Stimulated activated CD8-positive, alpha-beta memory T cell treated with anti-CD3 and anti-CD28 coated beads, Interleukin-15, amount 100 ng/mL, for 4 hours (primary cell): ENCODE data around the gene TCF21.

Source experiments
- DNase-seq, 2 donors: peaks; one replicate each; pipeline ENCODE4 v3.0.0-alpha.2; 2020; ENCODE audit warnings: low read depth in 2 of 2

The TCF21 gene

DNA sequence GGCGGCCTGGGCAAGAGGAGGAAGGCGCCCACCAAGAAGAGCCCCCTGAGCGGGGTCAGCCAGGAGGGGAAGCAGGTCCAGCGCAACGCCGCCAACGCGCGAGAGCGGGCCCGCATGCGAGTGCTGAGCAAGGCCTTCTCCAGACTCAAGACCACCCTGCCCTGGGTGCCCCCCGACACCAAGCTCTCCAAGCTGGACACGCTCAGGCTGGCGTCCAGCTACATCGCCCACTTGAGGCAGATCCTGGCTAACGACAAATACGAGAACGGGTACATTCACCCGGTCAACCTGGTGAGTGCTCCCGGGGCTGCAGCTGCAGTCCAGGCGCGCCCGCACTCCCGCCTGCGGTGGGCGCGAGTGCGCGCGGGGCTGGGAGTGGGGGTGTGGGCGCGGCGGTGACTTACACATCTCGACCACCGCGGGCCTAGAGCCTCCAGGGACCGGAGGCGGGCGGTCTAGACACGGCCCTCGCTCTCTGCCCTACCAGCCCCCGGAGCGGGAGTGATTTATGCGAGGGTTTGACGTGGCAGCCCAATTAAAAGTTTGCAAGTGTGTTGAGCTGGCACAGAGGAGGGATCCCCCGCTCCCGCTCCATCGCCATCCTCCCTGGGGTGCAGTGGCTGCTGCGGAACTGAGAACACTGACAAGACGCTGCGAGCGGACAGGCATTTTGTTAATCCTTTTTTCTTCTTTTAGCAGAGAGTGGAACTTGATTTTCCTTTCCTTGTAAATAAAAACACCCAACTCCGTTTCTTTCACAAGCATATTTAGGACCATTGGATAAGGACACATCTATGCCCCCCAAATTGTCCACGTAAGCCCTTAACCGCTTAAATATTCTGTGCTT lies 867 bp downstream of the TCF21 start:
- no peak for DNase-seq

DNA sequence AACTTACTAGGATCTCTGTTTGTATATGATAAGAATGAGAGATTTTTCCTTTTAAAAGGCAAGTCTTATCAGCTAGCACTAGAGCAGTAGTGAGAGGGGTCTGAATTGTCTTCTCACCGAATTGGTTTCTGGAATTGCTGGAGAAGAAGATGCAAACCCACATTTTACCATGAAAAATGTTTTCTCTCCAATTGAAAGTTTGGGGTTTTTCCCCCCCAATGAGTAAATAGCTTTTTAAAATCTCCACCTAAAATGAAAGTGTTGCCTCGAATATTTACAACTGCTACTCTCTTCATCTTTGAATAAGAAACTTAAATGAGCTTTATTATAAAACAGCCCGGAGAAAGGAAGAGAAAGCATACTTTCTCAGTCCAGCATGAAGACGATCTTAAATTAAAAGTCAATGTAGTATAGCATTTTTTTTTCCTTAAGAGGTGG lies 1.8 kb downstream of the TCF21 start:
- no peak for DNase-seq

DNA sequence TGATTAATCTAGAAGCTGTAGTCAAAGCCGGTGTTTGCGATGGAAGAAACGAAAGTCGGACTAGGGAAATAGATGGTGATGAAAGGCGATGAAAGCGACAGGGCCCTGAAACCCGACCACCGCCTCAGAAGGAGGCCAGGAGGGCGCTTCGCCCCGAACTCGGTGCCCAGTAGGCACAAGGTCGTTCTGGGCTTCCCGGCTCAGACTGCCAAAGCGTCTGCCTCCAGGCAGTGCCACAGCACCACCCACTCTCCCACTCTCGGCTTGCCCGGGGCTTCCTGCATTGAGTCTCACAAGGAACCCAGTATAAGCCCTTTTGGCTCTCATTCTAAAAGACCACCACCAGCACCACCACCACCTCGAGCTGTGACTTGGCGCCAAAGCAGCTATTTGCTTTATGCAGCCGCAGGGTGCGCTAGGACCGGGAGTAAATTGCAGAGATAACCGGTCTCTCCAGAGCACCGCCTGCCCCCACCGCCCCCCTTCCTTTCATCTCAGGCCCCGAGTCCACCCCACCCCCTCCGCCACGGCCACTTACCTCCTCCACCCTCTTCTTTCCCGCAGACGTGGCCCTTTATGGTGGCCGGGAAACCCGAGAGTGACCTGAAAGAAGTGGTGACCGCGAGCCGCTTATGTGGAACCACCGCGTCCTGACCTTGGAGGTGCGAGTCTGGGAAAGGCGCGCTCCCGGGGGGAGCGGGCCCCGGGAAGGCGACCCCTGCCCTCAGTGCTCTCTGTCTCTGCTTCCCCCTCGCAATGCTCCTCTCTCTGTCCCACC lies 2.4 kb downstream of the TCF21 start:
- DNase-seq, result no peak

DNA sequence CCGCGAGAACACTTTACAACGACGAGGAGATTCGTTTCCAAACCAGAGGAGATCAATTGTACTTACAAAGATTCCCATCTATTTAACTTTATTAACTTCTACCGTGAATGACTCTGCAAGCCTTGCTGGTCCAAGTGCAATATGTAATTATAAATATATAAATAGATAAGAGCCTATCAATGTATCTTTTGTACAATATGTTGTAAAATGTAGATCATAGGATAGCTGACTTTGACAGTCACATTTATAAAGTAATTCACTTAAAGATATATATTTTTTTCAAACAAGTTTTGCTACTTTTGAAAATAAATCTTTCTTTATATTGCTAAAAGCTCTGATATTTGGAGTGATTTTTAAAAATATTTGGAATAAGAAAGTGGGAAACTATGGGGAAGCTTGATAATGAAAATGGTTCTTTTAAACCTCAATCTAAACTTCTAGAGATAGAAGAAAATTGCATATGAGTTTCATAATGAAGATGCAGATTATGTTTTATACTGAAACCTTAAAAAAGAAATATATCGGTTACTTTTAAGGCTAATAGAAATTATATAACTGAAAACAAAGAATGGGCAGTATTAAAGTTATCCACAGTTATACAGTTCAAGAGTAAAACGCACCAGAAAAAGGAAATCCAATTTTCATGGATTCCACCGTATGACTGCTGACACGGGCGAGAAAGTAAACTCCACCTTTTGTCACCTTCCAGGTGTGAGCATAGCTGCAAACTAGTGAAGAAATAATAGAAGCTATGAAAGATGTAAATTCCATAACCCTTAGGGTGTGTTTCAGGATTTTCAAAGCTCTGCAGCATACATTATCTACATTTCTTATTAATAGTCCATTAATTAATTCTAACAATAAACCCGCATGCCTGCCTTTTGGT lies 3.3 kb downstream of the TCF21 start:
- no peak for DNase-seq

DNA sequence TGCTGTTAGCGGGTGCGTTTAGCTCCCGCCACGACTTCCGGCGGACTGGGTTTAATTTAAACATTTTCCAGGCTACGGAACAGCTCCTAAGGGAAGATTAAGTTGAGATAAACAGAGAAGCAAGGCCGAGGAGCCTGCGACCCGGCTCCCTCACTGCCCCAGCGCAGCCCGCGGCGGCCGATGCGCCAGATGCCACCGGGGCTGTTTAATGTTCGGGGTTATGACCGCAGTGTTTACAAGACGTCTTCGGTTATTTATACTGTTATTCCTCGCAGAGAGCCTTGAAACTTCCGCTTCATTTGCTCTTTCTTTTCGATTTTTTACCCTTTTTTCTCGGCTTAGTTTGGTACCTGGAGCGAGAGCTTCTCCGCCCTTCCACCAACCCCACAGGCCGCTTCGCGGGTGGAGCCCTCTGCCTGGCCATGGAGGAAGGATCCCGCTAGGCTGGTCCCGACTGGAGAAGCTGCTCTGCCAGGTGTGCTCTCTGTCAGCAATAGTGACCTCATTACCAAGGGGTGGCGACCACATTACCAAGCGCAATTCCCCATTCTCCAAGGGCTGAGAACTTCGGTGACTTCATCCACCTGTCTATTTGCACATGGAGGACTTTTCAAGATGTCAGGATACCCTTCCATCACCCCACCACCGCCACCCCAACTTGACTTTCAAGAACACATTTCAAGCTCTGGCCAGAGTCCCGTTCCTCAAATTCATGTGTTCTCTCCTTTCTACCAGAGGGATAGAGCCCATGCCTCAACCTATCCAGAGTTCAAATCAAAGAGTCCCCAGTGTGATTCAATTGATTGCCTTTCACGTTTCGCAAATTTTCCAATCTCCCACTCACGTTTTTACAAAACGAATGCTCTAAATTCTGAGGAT lies 4.1 kb downstream of the TCF21 start:
- DNase-seq, result no peak

DNA sequence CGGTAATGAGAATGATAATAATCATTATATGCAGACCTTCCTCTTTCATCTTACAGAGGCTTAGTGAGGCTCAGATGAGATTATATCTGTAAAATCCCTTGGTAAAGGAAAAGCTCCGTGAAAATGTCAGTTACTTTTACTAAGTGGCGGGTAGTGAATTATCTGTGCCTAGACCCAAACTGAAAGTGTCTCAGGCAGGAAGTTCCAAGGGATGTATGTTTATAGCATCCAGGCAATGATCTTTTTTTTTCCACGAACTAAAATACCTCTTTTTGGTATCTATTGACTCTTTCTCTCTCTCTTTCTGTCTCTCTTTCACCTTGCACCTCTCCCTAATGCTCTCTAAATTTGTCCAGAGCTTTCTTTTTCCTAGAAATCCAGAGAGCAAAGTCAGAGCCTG lies 5.0 kb downstream of the TCF21 start:
- DNase-seq, result no peak

DNA sequence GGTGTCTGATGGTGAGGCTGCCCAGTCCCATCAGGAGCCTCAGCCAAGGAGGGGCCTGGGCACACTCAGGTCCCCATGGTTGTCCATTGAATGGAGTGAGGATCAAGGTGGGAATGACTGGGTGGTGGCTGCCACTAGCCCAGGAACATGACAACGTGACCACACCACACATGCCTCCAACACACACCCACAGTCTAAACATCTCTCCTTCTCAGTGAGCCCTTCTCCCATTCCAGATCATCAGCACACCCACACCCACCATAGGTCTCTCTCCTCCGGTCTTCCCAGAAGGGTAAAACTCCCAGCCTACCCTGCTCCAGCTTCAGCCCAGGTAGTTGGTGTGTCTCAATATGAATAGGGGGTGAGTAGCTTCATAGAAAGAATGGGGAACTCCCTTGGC lies 5.5 kb downstream of the TCF21 start:
- no peak for DNase-seq

DNA sequence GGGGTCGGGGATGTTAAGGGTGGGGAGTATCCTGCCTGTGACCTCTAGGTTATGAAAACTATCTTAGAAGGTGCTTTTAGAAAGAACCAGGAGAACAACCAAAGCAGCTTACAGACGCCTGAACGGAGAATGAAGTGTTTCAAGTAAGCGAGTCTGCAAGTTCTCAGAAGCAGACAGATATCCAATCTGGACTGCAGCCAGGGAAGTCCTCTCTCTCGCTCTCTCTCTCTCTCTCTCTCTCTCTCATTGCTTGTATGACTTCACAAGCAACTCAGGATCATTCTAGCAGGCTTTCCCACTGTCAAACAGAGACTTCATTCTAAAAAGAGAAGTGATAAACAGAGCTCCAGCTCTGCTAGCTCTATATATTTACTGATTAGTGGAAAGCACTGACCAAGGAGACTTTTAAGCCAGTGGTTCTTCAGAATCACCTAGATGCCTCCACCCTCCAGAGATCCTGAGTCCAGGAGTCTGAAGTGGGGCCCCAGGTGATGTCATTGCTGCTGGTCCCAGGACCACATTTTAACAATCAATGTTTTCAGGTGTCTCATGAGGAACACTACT lies 6.0 kb downstream of the TCF21 start:
- DNase-seq, result no peak

DNA sequence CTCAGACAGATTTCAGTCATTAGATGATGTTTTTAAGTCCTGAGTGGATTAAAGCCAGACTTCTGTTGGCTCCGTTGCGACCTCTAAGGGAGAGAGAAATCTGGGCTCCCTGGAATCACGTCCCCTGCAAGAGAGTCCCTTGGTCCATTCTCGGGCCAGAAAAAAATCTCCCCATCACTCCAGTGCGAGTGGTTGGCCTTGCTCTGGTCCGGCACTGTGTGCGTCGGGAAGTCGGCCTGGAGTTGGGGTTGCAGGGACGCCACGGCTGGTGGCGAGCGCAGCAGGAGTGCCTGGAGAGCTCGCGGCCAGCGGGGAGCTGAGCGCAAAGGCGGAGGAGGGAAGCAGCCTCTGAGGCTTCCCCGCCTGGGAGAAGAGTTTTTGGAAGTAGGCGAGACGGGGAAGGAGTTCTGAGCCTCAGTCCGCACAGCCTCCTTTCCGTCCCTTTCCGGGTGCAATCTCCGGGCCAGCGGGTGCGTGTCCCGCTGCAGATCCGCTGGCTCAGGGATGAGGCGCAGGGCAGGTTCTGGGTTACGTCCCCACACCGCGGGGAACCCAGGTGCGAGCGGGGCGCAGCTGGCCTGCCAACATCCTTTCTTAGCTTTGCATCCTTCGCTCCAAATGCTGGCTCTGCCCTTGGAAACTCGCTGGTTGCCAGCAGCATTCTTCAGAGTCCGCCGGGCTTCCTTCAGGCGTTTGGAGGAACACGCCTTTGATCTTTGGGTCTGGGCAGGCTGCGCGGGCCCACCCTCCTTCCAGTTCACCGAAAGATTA lies 6.8 kb downstream of the TCF21 start:
- DNase-seq, result no peak

DNA sequence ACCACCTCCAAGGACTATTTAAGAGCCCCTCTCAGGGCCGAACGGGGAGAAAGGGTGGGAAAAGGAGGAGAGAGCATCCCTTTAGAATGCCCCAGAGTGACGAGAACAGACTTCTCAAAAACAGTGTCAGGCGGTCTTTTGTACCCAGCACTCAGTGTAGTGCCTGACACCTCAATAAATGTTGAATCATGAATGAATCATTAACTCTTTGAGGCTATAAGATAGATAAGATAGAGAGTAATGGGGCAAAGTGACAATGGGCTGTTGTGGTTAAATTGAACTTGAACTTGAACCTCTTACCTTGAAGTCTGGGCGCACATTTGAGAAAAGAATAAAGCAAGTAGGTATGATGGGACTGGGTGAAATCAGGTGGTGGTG lies 7.4 kb downstream of the TCF21 start:
- DNase-seq, result no peak

DNA sequence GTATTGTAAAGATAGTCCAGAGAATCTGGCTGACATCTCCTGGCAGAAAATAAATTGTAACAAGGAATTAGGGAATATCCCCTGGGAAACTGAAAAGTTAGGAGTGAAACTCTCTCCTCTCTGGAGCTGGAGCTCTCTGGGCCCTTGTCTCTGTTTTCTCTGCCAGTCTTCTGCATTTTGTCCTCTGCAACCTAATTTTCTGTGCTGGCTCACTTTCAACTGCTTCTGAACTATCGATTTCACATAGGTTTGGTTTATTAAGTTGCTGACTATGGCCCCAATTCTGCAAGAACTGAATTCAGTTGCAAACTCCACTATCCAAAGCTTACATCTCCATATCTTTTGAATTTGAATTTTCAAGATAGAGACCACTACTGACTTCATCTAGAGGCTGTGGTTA lies 9.3 kb downstream of the TCF21 start:
- DNase-seq, result no peak

DNA sequence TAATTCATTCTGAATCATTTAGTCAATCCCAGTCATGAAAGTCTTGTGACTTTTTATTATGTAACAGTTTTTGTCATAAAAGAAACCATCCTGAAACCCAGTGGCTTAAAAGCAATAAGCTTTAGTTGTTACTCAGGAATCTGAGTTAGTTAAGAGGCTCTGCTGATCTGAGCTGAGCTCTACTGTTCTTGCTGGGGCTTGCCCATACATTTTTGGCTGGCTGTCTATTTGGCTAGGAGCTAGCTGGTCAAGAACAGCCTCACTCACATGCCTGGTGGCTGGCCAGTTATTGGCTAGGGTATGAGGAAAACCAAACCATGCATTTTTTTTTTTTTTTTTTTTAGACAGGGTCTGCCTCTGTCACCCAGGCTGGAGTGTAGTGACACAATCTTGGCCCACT lies 10.6 kb downstream of the TCF21 start:
- no peak for DNase-seq

DNA sequence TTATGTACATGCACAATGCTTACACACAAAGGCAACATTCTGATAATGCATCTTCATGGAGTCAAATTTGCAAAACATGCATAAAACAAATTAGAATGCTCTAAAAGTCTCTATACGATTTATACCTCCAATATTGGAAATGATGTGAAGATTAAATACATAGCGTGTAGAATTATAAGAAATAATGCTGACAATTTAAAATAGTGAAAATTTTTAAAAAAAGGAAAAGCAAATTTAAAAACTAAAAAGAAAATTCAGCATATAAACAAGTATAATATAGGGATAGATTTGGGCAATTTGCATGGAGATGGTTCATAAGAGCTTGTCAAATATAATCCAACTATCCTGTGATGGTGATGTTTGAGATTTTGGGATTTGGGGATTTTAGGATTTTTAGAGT lies 14.9 kb downstream of the TCF21 start:
- DNase-seq, result no peak

DNA sequence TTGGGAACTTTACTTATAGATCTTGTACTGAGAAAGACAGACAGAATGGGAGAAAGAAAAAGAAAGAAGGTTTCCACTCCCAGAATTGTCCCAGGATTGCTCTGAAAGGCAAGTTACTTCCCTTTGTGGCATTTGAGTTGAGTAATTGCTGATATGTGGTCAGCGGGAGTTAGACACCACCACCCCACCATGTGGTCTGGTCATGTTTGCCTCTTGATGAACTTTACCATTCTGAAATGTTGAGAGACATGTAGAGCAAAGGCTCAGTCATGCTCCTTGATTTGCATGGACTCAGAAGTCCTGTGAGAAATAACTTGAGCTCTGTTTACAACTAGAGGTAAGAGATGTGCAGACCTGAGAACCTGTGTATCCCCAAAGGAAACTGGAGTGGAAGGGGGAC lies 17.1 kb downstream of the TCF21 start:
- no peak for DNase-seq

DNA sequence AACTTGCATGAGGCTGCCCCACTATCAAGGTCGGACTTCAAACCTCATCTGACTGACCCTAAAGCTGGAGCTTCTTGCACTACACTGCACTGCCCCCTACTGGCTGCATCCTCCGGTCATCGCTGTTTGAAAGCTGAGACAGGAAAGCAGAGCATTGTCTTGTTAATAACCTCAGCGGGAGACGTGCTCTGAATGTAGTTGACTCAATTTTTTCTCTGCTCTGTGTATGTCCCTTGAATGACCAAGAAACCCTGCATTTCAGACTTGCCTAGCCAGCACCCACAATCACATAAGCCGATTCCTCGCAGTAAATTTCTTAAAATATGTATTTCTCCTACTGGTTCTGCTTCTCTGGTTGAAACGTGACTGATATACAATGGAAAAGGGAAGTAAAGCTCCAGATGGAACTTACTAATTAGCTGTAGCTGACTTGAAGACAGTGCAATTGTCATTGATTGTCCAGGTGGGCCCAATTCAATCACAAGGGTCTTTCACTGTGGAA lies 27.8 kb downstream of the TCF21 start:
- peak; percentile 16 to 40 for DNase-seq

DNA sequence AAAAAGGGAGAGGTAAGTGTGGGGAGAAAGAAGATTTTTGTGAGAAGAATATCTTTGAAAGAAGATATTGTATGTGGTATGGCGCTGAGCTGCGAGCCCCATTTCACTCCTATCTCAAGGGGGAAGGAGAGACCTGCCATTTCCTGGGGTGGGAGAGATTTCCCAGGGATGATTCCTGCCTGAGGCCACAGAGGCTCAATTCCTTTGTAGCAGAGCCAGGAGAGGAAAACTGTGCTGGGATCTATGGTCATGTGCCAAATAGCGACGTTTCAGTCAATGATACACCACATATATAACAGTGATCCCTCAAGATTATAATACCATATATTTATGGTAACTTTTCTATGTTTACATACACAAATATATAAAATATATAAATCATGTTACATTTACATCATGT lies 28.9 kb downstream of the TCF21 start:
- DNase-seq, result no peak

DNA sequence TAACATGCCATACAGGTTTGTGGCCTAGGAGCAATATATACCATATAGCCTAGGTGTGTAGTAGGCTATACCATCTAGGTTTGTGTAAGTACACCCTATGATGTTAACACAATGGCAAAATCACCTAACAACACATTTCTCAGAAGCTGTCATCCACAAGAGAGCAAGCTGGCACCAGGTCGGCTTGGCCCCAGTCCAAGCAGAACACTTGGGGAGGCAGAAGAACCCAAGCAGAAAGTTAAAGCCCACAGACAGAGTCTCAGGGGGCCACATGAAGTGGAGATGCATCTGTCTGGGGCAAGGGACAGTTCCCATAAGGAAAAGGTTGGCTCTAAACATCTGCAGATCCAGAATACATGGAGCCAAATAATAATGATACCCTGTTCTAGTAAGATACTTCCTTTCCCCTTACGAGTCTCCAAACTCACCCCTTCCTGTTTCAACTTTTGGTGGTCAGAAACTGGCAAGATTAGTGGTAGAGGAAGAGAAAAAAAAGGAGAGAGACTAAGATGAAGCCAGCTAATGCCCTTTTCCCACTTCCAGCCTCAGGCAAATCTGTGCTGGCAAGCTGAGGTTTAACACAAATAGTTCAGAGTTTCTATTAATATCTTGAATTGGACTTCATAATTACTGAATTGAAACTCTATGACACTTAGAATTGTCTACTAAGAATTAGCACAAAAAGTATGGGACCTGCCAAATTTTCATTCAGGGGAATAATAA lies 29.5 kb downstream of the TCF21 start:
- DNase-seq, result no peak

DNA sequence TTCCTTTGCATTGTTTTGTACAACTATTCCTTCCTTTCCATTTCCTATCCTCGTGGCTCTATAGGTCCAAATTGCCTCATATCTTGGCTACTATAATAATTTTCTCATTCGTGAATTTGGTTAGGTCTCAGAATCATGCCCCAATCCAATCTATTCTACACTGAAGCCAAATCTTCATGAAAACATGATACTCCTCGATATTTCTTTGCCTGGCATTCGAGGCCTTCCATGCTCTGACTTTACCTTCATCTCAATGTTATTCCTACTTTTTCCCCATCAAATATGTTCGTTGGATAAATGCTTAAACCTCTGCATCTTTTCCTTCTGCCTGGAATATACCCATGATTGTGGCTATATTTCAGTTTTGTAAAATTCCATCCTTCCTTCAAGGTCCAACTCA lies 30.4 kb downstream of the TCF21 start:
- no peak for DNase-seq

DNA sequence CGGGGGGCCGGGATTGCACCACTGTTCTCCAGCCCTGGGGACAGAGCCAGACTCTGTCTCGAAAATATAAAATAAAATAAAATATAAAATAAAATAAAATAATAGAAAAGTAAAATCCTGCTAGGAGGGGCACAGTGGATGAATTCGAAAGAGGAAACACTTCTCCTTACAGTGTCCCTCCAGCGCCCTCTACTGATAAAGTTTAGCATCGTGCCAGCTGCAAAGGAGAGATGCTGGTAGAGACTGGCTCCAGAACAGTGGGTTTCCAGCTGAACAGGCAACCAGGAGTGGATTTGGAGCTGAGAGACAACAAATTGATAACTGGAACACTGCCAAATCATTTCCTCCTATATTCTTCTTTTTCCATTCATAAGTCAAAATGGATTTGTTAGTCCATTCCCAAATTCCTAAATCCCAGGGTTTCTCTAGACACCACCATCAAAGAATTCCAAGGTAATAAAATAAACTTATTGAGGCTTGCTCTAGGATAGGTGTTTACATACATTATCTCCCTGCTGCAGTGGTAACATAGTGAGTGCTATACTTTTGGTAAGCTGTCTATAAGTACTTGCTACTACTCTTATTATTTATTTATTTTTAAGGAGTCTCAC lies 32.4 kb downstream of the TCF21 start:
- peak; percentile 2 to 33 for DNase-seq
